ENCODE data around the gene NCOA7.
"Not testable (repeated sequence)": the region's sequence is repeated elsewhere in the genome, so short reads cannot be mapped to it uniquely, and the experiment has no call there.

NCOA7 gene

GRCh38 chr6:125942672-125943527 is 152.1 kb downstream of the NCOA7 start:
- no peak overlapping the region for H3K9ac ChIP-seq
- H3K9me3 ChIP-seq: no peaks in the 10 kb centered on the region
- H3K27ac ChIP-seq: no peak overlapping the region
- H4K20me1 ChIP-seq: no peaks in the 10 kb centered on the region
- no peaks in the 10 kb centered on the region for H3K36me3 ChIP-seq
- H3K27me3 ChIP-seq: no peaks in the 10 kb centered on the region
- no peak overlapping the region for H3K4me3 ChIP-seq
- H3K4me1 ChIP-seq: no peaks in the 10 kb centered on the region
- H3K4me2 ChIP-seq: no peak overlapping the region
- TF ChIP-seq Cebpa-rat (IDR thresholded peaks at IDR 0.05): no peak

- Histone ChIP-seq H3K27ac (no peak overlapping the region), H3K36me3 (no peaks in the 10 kb centered on the region), H3K9me3 (no peaks in the 10 kb centered on the region), H3K4me1 (no peaks in the 10 kb centered on the region), H4K20me1 (no peaks in the 10 kb centered on the region), H3K4me2 (no peak overlapping the region), H3K9ac (no peak overlapping the region), H3K4me3 (no peak overlapping the region), H3K27me3 (no peaks in the 10 kb centered on the region)
- no peak for TF ChIP-seq Cebpa-rat (IDR thresholded peaks at IDR 0.05)
Measured at GRCh38 chr6:125943528-125944433, 153.0 kb downstream of the NCOA7 start.

- TF ChIP-seq Cebpa-rat (IDR thresholded peaks at IDR 0.05): no peak
Measured at GRCh38 chr6:125944434-125944816, 153.7 kb downstream of the NCOA7 start.

GRCh38 chr6:125944896-125945295 is 154.1 kb downstream of the NCOA7 start:
- Histone ChIP-seq H3K9ac (no peak overlapping the region), H3K4me2 (no peak overlapping the region), H4K20me1 (no peaks in the 10 kb centered on the region), H3K9me3 (no peaks in the 10 kb centered on the region), H3K36me3 (no peaks in the 10 kb centered on the region), H3K27ac (no peak overlapping the region), H3K4me3 (no peak overlapping the region), H3K4me1 (no peaks in the 10 kb centered on the region), H3K27me3 (no peaks in the 10 kb centered on the region)
- no peak for TF ChIP-seq Cebpa-rat (IDR thresholded peaks at IDR 0.05)

More at GRCh38 chr6:125944434-125944816, 153.7 kb downstream of the NCOA7 start:
- H3K9me3 ChIP-seq: no peaks in the 10 kb centered on the region
- H3K27ac ChIP-seq: no peak overlapping the region
- H3K27me3 ChIP-seq: no peaks in the 10 kb centered on the region
- H3K9ac ChIP-seq: no peak overlapping the region
- H3K4me2 ChIP-seq: no peak overlapping the region
- H3K4me3 ChIP-seq: no peak overlapping the region
- no peaks in the 10 kb centered on the region for H3K36me3 ChIP-seq
- H3K4me1 ChIP-seq: no peaks in the 10 kb centered on the region
- H4K20me1 ChIP-seq: no peaks in the 10 kb centered on the region

GRCh38 chr6:125945378-125946141 is 154.8 kb downstream of the NCOA7 start:
- H3K27me3 ChIP-seq: no peaks in the 10 kb centered on the region
- H3K4me3 ChIP-seq: no peak overlapping the region
- no peak for TF ChIP-seq Cebpa-rat (IDR thresholded peaks at IDR 0.05)
- H3K9ac ChIP-seq: no peak overlapping the region
- H3K27ac ChIP-seq: no peak overlapping the region
- H3K4me1 ChIP-seq: no peaks in the 10 kb centered on the region
- no peaks in the 10 kb centered on the region for H4K20me1 ChIP-seq
- no peaks in the 10 kb centered on the region for H3K36me3 ChIP-seq
- no peaks in the 10 kb centered on the region for H3K9me3 ChIP-seq
- no peak overlapping the region for H3K4me2 ChIP-seq

GRCh38 chr6:125947615-125948014 is 156.9 kb downstream of the NCOA7 start:
- no peaks in the 10 kb centered on the region for H4K20me1 ChIP-seq
- H3K9me3 ChIP-seq: 0 out of 2 replicates have a peak, but pooled peaks cover 2% of the 10 kb centered on the region
- no peak overlapping the region for H3K9ac ChIP-seq
- H3K4me3 ChIP-seq: no peak overlapping the region
- H3K4me1 ChIP-seq: no peaks in the 10 kb centered on the region
- no peak for TF ChIP-seq Cebpa-rat (IDR thresholded peaks at IDR 0.05)
- H3K27me3 ChIP-seq: no peaks in the 10 kb centered on the region
- H3K27ac ChIP-seq: no peak overlapping the region
- no peaks in the 10 kb centered on the region for H3K36me3 ChIP-seq
- no peak overlapping the region for H3K4me2 ChIP-seq

- H3K27ac ChIP-seq: no peak overlapping the region
- no peak overlapping the region for H3K9ac ChIP-seq
- no peak overlapping the region for H3K4me2 ChIP-seq
- H4K20me1 ChIP-seq: no peaks in the 10 kb centered on the region
- 0 out of 2 replicates have a peak, but pooled peaks cover 6% of the 10 kb centered on the region for H3K9me3 ChIP-seq
- no peak for TF ChIP-seq Cebpa-rat (IDR thresholded peaks at IDR 0.05)
- no peaks in the 10 kb centered on the region for H3K27me3 ChIP-seq
- H3K4me1 ChIP-seq: no peaks in the 10 kb centered on the region
- H3K4me3 ChIP-seq: no peak overlapping the region
- H3K36me3 ChIP-seq: no peaks in the 10 kb centered on the region
Measured at GRCh38 chr6:125948455-125948854, 157.7 kb downstream of the NCOA7 start.

GRCh38 chr6:125949069-125949468 is 158.3 kb downstream of the NCOA7 start:
- Histone ChIP-seq H3K36me3 (no peaks in the 10 kb centered on the region), H3K4me2 (no peak overlapping the region), H4K20me1 (no peaks in the 10 kb centered on the region), H3K27me3 (no peaks in the 10 kb centered on the region), H3K4me1 (no peaks in the 10 kb centered on the region), H3K9ac (no peak overlapping the region), H3K9me3 (0 out of 2 replicates have a peak, but pooled peaks cover 6% of the 10 kb centered on the region), H3K4me3 (no peak overlapping the region), H3K27ac (no peak overlapping the region)
- TF ChIP-seq Cebpa-rat (IDR thresholded peaks at IDR 0.05): no peak

- Histone ChIP-seq H3K27me3 (no peaks in the 10 kb centered on the region), H3K9ac (no peak overlapping the region), H3K4me2 (no peak overlapping the region), H3K4me1 (no peaks in the 10 kb centered on the region), H4K20me1 (no peaks in the 10 kb centered on the region), H3K4me3 (no peak overlapping the region), H3K27ac (no peak overlapping the region), H3K36me3 (no peaks in the 10 kb centered on the region), H3K9me3 (0 out of 2 replicates have a peak, but pooled peaks cover 6% of the 10 kb centered on the region)
- no peak for TF ChIP-seq Cebpa-rat (IDR thresholded peaks at IDR 0.05)
Measured at GRCh38 chr6:125950293-125950692, 159.5 kb downstream of the NCOA7 start.

GRCh38 chr6:125950716-125951115 is 160.0 kb downstream of the NCOA7 start:
- not testable (repeated sequence) for H3K27me3 ChIP-seq, H3K4me3 ChIP-seq, H3K36me3 ChIP-seq, H4K20me1 ChIP-seq, H3K9ac ChIP-seq, H3K27ac ChIP-seq, H3K4me2 ChIP-seq, H3K9me3 ChIP-seq, H3K4me1 ChIP-seq
